A673 (cell line): ENCODE data around the gene MYO5B. TPM values are rescaled to one million over a fixed set of nuclear protein-coding genes. Genes with fewer than 3 reads are reported as not detected.

Source experiments
- BruUV-seq: library from RNA; stranded (reverse); fragments of 400-500 nt; replicated peaks from 2 replicates; lab custom pipeline; 2021; lab: Mats Ljungman, UMichigan
- CTCF ChIA-PET: fragments of 300-600 bp; sonication (Branson Sonifier 250); formaldehyde crosslinking; loops from one replicate; lab custom pipeline; 2022; ENCODE audit warnings: antibody characterized with exemption; lab: Charles Lee
- POLR2A ChIA-PET: fragments of 300-600 bp; sonication (Branson Sonifier 250); formaldehyde crosslinking; loops from one replicate; lab custom pipeline; 2022; ENCODE audit warnings: antibody characterized with exemption; ENCODE audit not compliant: low non-redundant PET; lab: Charles Lee
- DNase-seq: peaks from one replicate; pipeline ENCODE4 v3.0.0-alpha.2; 2015; ENCODE audit warnings: low spot score
- H3K27ac ChIP-seq: fragments of 200-600 bp; sonication (generic); 2 replicates; pipeline ENCODE4 v1.5.1; 2016; ENCODE audit warnings: mixed run types, low read depth, mild to moderate bottlenecking, mixed read lengths, antibody characterized with exemption, low read length; ENCODE audit not compliant: poor library complexity, severe bottlenecking
- H3K27me3 ChIP-seq: fragments of 200-600 bp; sonication (generic); replicated peaks from 2 replicates; pipeline ENCODE4 v1.6.1; 2017; ENCODE audit warnings: mixed run types, low read depth, mild to moderate bottlenecking, mixed read lengths, antibody characterized with exemption, low read length; ENCODE audit not compliant: insufficient read depth, poor library complexity
- H3K36me3 ChIP-seq: fragments of 200-600 bp; sonication (generic); 2 replicates; pipeline ENCODE4 v1.6.1; 2016; ENCODE audit warnings: mixed run types, mild to moderate bottlenecking, mixed read lengths, antibody characterized with exemption, low read length; ENCODE audit not compliant: insufficient read depth, poor library complexity, severe bottlenecking
- H3K4me1 ChIP-seq: fragments of 200-600 bp; sonication (generic); 2 replicates; pipeline ENCODE4 v1.6.1; 2017; ENCODE audit warnings: mixed run types, mild to moderate bottlenecking, mixed read lengths, antibody characterized with exemption, low read length; ENCODE audit not compliant: insufficient read depth, poor library complexity, severe bottlenecking
- H3K4me3 ChIP-seq: fragments of 200-600 bp; sonication (generic); 2 replicates; pipeline ENCODE4 v1.5.1; 2016; ENCODE audit warnings: low read depth, mixed run types, mild to moderate bottlenecking, mixed read lengths, low read length; ENCODE audit not compliant: poor library complexity, severe bottlenecking
- H3K9me3 ChIP-seq: fragments of 200-600 bp; sonication (generic); 2 replicates; pipeline ENCODE4 v1.6.1; 2016; ENCODE audit warnings: mixed run types, low read depth, mild to moderate bottlenecking, mixed read lengths, antibody characterized with exemption, low read length; ENCODE audit not compliant: poor library complexity, severe bottlenecking
- EZH2 ChIP-seq: fragments of 200-600 bp; sonication (generic); IDR thresholded peaks from 2 replicates; pipeline ENCODE4 v1.6.1; 2017; ENCODE audit warnings: borderline replicate concordance, low read depth, mild to moderate bottlenecking, mixed read lengths, antibody characterized with exemption, low read length; ENCODE audit not compliant: poor library complexity, severe bottlenecking
- intact Hi-C: fragments of 100-400 bp; cut with micrococcal nuclease; formaldehyde crosslinking; loops from one replicate; pipeline ENCODE4 v1.10.0; 2022; ENCODE audit not compliant: unreplicated experiment
- total RNA-seq: library from RNA; stranded (reverse); gene quantifications from 2 replicates; pipeline ENCODE4 v1.2.3, GENCODE V29; 2021
- TF ChIP-seq, protein P1 (sequence below): fragments of 300-800, 200-600 bp; sonication (generic); conservative IDR thresholded peaks from 2 replicates; pipeline ENCODE4 v1.5.1; 2017; ENCODE audit warnings: low read depth, mild to moderate bottlenecking, antibody characterized with exemption, low read length, moderate library complexity, mixed read lengths

MYO5B gene
- total RNA-seq, 1 experiment from 2014 or later: 0.30 TPM

DNA sequence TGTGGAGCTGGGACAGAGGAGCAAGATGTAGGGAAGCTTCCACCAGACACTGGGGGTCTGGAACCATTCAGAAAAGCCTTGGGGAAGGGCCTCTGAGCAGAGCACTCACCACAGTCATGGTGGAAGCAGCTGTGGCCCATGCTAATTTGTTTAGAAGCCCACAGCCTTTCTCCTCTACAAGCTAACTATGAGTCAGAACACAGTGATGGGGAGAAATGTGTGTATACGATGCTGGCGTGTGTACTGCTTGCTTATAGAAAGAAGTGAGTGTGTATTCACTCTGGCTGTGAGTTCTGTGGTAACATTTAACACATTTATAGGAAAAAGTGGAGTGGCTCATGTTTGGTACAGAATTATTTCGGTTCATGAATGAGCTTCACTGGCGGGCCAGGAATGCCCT is 224.6 kb downstream of the MYO5B start:
- no peaks in the 10 kb centered on the region for H3K9me3 ChIP-seq
- no peak for TF ChIP-seq EZH2
- TF ChIP-seq, protein P1, sequence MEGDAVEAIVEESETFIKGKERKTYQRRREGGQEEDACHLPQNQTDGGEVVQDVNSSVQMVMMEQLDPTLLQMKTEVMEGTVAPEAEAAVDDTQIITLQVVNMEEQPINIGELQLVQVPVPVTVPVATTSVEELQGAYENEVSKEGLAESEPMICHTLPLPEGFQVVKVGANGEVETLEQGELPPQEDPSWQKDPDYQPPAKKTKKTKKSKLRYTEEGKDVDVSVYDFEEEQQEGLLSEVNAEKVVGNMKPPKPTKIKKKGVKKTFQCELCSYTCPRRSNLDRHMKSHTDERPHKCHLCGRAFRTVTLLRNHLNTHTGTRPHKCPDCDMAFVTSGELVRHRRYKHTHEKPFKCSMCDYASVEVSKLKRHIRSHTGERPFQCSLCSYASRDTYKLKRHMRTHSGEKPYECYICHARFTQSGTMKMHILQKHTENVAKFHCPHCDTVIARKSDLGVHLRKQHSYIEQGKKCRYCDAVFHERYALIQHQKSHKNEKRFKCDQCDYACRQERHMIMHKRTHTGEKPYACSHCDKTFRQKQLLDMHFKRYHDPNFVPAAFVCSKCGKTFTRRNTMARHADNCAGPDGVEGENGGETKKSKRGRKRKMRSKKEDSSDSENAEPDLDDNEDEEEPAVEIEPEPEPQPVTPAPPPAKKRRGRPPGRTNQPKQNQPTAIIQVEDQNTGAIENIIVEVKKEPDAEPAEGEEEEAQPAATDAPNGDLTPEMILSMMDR: no peak
- BruUV-seq: no TSS peak
- CTCF ChIA-PET: no interaction called here
- intact Hi-C loops: no loop called here
- no peak for DNase-seq
- H3K4me1 ChIP-seq: no peaks in the 10 kb centered on the region
- no peak overlapping the region for H3K4me3 ChIP-seq
- H3K36me3 ChIP-seq: no peaks in the 10 kb centered on the region
- no peak overlapping the region for H3K27ac ChIP-seq
- POLR2A ChIA-PET: no interaction called here
- peaks cover 13% of the 10 kb centered on the region for H3K27me3 ChIP-seq

DNA sequence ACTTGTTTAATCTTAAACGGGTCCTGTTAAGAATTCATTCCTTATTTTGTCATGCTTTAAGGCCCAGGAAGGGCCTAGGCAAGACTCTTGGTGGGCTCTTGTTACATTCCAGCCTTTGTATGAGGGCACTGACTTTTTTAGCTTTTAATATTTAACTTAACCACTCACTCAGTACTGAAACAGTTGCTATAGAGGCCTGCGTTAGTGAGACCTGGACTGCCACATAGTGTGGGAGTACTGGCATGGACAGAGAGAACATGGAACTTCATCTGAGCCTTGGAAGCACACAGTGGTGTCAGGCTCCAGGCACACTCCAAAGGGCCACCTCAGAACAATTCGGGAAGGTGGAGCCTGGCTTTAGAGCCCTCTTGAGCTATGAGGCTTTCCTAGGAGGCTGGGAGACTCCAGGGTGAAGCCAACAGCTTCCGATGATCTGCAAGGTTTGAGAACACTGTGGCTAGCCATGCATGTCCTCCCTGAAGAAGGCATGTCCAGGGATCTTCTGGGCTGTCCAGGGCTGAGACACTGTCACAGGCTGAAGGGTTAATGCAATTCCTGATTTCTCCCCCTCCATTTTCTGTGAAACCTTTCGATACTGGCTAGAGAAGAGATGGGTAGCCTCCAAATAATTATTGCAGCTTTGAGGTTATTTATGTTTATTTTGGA is 226.2 kb downstream of the MYO5B start:
- TF ChIP-seq, protein P1: no peak
- no peak for TF ChIP-seq EZH2
- Histone ChIP-seq H3K9me3 (no peaks in the 10 kb centered on the region), H3K27me3 (peaks cover 13% of the 10 kb centered on the region), H3K27ac (no peak overlapping the region), H3K36me3 (no peaks in the 10 kb centered on the region), H3K4me1 (no peaks in the 10 kb centered on the region), H3K4me3 (no peak overlapping the region)
- ChIA-PET CTCF (no interaction called here), POLR2A (no interaction called here)
- DNase-seq: no peak
- intact Hi-C loops: no loop called here
- no TSS peak for BruUV-seq

DNA sequence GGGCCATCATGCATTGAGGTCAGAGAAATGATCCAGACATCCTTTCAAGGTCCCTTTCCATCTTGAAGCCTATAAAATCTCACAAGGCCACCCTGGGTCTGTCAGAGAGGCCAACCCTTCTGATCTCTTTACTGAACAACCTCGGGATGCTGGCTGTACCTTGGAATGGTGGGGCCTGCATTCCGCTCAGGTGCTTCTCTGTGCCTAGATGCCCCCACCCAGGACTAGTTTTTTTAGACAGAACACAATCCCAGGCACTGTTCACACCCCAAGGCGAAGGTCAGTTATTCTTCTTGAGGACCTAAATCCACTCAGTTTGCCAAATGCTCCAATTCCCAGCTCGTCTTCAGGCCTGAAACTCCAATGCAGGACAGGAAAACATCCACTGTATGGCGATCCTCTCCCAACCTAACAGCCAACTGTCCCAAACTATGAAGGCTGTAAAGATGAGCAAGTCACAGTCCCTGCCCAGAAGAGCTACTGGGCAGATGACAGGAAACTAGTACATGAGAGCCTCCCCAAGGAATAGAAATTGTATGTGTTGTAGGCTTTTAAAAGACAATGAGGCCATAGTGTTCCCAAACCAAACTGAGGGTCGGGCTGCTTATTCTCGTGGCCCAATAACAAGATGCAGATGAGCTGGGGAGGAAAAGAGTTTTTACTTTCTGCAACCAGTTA is 227.2 kb downstream of the MYO5B start:
- H3K9me3 ChIP-seq: no peaks in the 10 kb centered on the region
- no peak overlapping the region for H3K27ac ChIP-seq
- no TSS peak for BruUV-seq
- ChIA-PET CTCF (no interaction called here), POLR2A (no interaction called here)
- H3K4me3 ChIP-seq: no peak overlapping the region
- H3K27me3 ChIP-seq: peaks cover 10% of the 10 kb centered on the region
- TF ChIP-seq, protein P1: no peak
- TF ChIP-seq EZH2: no peak
- DNase-seq: no peak
- H3K36me3 ChIP-seq: no peaks in the 10 kb centered on the region
- intact Hi-C loops: no loop called here
- no peaks in the 10 kb centered on the region for H3K4me1 ChIP-seq
